Measurements from ENCODE around the gene MRPS15.

GRCh38 chr1:36440646-36441045 lies 23.5 kb downstream of the MRPS15 start:
- TF ChIP-seq CTCF (IDR thresholded peaks at IDR 0.05; ENCODE audit: low read depth, low read length, missing input control): no peak
- TF ChIP-seq GABPA (IDR thresholded peaks at IDR 0.05 in 1 of 2, conservative IDR thresholded peaks at IDR 0.05 in 1 of 2): no peak
- TF ChIP-seq JUND (IDR thresholded peaks at IDR 0.05): no peak
- TF ChIP-seq, protein P1, sequence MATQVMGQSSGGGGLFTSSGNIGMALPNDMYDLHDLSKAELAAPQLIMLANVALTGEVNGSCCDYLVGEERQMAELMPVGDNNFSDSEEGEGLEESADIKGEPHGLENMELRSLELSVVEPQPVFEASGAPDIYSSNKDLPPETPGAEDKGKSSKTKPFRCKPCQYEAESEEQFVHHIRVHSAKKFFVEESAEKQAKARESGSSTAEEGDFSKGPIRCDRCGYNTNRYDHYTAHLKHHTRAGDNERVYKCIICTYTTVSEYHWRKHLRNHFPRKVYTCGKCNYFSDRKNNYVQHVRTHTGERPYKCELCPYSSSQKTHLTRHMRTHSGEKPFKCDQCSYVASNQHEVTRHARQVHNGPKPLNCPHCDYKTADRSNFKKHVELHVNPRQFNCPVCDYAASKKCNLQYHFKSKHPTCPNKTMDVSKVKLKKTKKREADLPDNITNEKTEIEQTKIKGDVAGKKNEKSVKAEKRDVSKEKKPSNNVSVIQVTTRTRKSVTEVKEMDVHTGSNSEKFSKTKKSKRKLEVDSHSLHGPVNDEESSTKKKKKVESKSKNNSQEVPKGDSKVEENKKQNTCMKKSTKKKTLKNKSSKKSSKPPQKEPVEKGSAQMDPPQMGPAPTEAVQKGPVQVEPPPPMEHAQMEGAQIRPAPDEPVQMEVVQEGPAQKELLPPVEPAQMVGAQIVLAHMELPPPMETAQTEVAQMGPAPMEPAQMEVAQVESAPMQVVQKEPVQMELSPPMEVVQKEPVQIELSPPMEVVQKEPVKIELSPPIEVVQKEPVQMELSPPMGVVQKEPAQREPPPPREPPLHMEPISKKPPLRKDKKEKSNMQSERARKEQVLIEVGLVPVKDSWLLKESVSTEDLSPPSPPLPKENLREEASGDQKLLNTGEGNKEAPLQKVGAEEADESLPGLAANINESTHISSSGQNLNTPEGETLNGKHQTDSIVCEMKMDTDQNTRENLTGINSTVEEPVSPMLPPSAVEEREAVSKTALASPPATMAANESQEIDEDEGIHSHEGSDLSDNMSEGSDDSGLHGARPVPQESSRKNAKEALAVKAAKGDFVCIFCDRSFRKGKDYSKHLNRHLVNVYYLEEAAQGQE (IDR thresholded peaks at IDR 0.05): no peak
- TF ChIP-seq NR2F2 (IDR thresholded peaks at IDR 0.05): no peak
- TF ChIP-seq RAD21 (IDR thresholded peaks at IDR 0.05): no peak
- TF ChIP-seq FOXA1 (IDR thresholded peaks at IDR 0.05): no peak
